IgD-negative memory B cell (primary cell): ENCODE data around the gene MED27. TPM values are rescaled to one million over a fixed set of nuclear protein-coding genes. Genes with fewer than 3 reads are reported as not detected.
A peak's percentile ranks its signal among the peaks of the same experiment; 100 is the strongest.

ENCODE experiments used
- H3K27ac Mint-ChIP-seq, 3 donors: one replicate each; pipeline ENCODE4 v1.8.0; 2020 to 2022; ENCODE audit warnings: mild to moderate bottlenecking in 3 of 3, mixed read lengths in 3 of 3, moderate library complexity in 1 of 3
- H3K27me3 Mint-ChIP-seq: one replicate; pipeline ENCODE4 v1.8.0; 2021; ENCODE audit warnings: mixed read lengths
- H3K36me3 Mint-ChIP-seq: one replicate; pipeline ENCODE4 v1.8.0; 2020; ENCODE audit warnings: mild to moderate bottlenecking, mixed read lengths
- H3K4me1 Mint-ChIP-seq, 3 donors: one replicate each; pipeline ENCODE4 v1.8.0; 2020 to 2022; ENCODE audit warnings: mixed read lengths in 3 of 3, mild to moderate bottlenecking in 1 of 3
- H3K4me3 Mint-ChIP-seq, 4 donors: one replicate each; pipeline ENCODE4 v1.8.0; 2020 to 2022; ENCODE audit warnings: mild to moderate bottlenecking in 4 of 4, mixed read lengths in 4 of 4, moderate library complexity in 3 of 4
- H3K9me3 Mint-ChIP-seq, 3 donors: one replicate each; pipeline ENCODE4 v1.8.0; 2020 to 2021; ENCODE audit warnings: mixed read lengths in 3 of 3, mild to moderate bottlenecking in 1 of 3
- polyA plus RNA-seq: library from polyadenylated mRNA; unstranded; fragments of 300-500 nt; fragmentation: Illumina TruSeq; gene quantifications from one replicate; pipeline ENCODE4 v1.2.3, GENCODE V29; 2021

The MED27 gene
- polyA plus RNA-seq, 1 donor from 2014 or later = 33.7 TPM

- Mint-ChIP-seq H3K4me1 (no peaks in the 10 kb centered on the region), H3K36me3 (no peaks in the 10 kb centered on the region), H3K27me3 (peaks cover 12% of the 10 kb centered on the region), H3K27ac (no peak overlapping the region), H3K4me3 (no peak overlapping the region), H3K9me3 (no peaks in the 10 kb centered on the region)
Observed at GRCh38 chr9:131817073-131817472, 262.6 kb downstream of the MED27 start.

- Mint-ChIP-seq H3K4me1 (peaks cover 0 to 3% (median 0%) of the 10 kb centered on the region in 3 donors), H3K36me3 (no peaks in the 10 kb centered on the region), H3K9me3 (no peaks in the 10 kb centered on the region), H3K27me3 (peaks cover 14% of the 10 kb centered on the region), H3K4me3 (no peak overlapping the region), H3K27ac (no peak overlapping the region)
Observed at GRCh38 chr9:131815970-131816873, 263.4 kb downstream of the MED27 start.

DNA sequence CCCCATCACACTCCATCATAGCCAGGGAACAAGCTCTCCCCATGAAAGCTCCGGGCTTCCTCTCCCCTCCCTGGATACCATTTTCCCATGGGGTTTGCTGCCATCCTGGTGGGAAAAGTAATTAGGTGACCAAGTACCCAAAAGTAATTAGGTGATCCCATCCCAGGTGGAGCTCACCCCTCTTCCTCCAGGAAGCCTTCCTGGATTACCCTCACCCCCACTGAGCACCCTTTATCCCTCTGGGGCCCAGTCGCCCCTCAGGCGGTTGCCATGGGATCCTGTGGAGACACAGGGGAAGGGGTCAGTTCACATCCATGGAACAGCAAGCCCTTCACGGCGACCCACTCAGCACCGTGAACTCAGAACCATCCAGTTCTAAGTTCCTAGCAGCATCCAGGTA lies 265.0 kb downstream of the MED27 start:
- no peak overlapping the region for H3K27ac Mint-ChIP-seq
- peaks cover 0 to 3% (median 0%) of the 10 kb centered on the region in 3 donors for H3K4me1 Mint-ChIP-seq
- H3K9me3 Mint-ChIP-seq = no peaks in the 10 kb centered on the region
- no peaks in the 10 kb centered on the region for H3K36me3 Mint-ChIP-seq
- H3K4me3 Mint-ChIP-seq = no peak overlapping the region
- peaks cover 12% of the 10 kb centered on the region for H3K27me3 Mint-ChIP-seq

DNA sequence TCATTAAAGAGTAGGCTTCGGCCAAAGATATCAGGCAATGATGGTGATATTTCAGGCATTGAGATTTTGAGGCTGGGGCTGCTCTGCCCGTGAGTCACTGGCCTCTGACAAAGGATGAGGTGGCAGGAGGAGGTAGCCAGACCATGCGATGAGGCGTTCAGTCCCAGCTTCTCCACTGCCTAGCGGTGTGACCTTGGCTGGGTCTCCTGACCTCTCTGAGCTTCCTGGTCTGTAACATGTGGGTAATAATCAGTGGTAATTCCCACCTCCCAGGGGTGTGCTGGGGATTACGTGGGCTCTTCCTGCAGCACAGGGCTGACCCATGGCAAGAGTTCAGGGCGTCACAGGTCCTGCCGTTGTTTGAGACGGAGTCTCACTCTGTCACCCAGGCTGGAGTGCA lies 266.6 kb downstream of the MED27 start:
- Mint-ChIP-seq H3K27ac (no peak overlapping the region), H3K36me3 (no peaks in the 10 kb centered on the region), H3K27me3 (peaks cover 19% of the 10 kb centered on the region), H3K4me1 (peaks cover 0 to 3% (median 0%) of the 10 kb centered on the region in 3 donors), H3K9me3 (no peaks in the 10 kb centered on the region), H3K4me3 (no peak overlapping the region)

DNA sequence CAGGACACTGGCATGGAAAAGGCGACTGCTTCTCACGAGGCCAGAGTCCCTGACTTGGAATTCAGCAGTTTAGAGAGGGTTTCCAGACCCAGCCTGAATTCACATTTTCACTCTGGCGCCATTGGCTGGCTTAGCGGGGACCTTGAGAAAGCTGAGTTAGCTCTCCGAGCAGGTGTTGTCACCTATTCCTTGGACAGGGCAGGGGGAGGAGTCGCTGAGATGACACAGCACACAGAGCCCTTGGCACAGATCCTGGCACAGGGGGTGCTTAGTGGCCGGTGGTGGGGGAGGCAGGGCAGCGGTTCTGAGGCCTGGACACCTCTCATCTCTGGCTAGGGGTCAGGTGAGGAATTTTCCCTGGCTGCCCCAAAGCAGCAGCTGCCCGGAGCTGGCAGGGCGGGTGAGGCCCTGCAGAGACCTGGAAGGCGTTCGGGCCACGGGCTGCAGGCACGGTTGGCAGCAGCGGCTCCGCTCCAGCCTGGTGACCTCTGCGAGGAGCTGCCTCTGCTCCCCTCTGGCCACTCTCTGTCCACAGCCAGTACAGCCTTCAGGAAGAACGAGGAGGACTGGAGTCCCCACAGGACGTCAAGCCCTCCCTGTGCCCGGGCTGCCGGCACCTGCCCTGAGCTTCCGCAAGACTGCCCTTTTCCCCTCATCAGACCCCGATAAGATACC lies 267.4 kb downstream of the MED27 start:
- no peaks in the 10 kb centered on the region for H3K9me3 Mint-ChIP-seq
- H3K4me3 Mint-ChIP-seq = no peak overlapping the region
- H3K36me3 Mint-ChIP-seq = no peaks in the 10 kb centered on the region
- no peak overlapping the region for H3K27ac Mint-ChIP-seq
- peaks cover 0 to 3% (median 0%) of the 10 kb centered on the region in 3 donors for H3K4me1 Mint-ChIP-seq
- peaks cover 19% of the 10 kb centered on the region for H3K27me3 Mint-ChIP-seq

GRCh38 chr9:131811405-131811804 lies 268.3 kb downstream of the MED27 start:
- no peaks in the 10 kb centered on the region for H3K36me3 Mint-ChIP-seq
- H3K9me3 Mint-ChIP-seq = no peaks in the 10 kb centered on the region

GRCh38 chr9:131810351-131811170 lies 269.1 kb downstream of the MED27 start:
- H3K4me3 Mint-ChIP-seq = peak overlapping the region in 1 of 4 donors; percentile 12
- H3K27ac Mint-ChIP-seq = no peak overlapping the region
- peaks cover 0 to 3% (median 0%) of the 10 kb centered on the region in 3 donors for H3K4me1 Mint-ChIP-seq
- H3K27me3 Mint-ChIP-seq = peaks cover 27% of the 10 kb centered on the region
- H3K9me3 Mint-ChIP-seq = no peaks in the 10 kb centered on the region
- no peaks in the 10 kb centered on the region for H3K36me3 Mint-ChIP-seq

More at GRCh38 chr9:131811405-131811804, 268.3 kb downstream of the MED27 start:
- Mint-ChIP-seq H3K27me3 (peaks cover 20% of the 10 kb centered on the region), H3K4me3 (no peak overlapping the region), H3K4me1 (peaks cover 0 to 3% (median 0%) of the 10 kb centered on the region in 3 donors), H3K27ac (no peak overlapping the region)

Other genes with a start within 250 kb of the MED27 start
- 0.84 TPM for gene NTNG2, start 82.2 kb upstream of the MED27 start, polyA plus RNA-seq